ENCODE results near the gene ST6GALNAC4.

ST6GALNAC4 gene

DNA sequence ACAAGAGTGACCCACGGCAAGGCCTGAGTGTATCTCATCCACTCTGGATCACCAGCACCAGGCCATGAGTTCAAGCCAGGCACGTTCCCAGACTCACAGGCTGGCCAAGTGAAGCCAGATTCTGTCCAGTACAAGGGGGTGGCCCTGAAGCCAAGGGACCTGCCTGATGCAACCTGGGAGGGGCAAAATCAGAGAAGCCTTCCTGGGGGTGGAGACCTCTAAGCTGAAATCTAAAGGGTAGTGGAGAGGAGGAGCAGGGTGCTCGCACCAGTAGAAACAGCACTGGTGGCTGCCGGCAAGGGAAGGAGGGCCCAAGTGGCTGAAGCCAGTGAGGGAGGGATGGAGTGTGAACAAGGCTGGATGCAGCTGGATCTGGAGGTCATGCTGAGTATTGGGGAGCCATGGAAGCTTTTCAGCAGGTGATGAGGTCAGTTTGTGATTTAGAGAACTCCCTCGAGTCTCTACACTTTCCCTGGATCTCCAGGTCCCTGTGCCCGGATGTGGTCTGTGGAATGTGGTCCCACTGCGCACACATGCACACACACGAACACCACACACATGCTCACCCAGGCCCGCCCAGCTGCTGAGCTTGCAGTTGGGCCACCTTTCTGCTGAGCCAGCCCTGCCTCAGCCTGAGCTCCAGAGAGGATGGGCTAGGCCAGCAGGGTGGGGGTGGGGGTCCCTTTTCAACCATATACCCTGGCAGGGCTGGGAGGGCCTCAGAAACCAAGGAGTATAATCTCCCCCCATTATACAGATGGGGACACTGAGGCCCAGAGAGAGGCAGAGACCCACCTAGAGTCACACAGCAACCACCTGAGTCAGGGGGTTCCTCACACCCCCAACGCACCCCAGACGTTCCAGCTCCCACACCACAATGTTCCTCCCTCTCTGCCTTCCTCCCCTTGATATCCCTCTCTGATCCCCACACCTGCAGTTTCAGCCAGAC, 12.1 kb upstream of the ST6GALNAC4 start:
- peaks cover 2% of the 10 kb centered on the region for H3K27me3 Mint-ChIP-seq
- H3K4me1 Mint-ChIP-seq (ENCODE audit: low read depth): peaks cover 22% of the 10 kb centered on the region
- peak overlapping the region; percentile 42 for H3K4me3 Mint-ChIP-seq
- no peaks in the 10 kb centered on the region for H3K9me3 Mint-ChIP-seq (ENCODE audit: low read depth)
- no peaks in the 10 kb centered on the region for H3K36me3 Mint-ChIP-seq
- no peak overlapping the region for H3K27ac Mint-ChIP-seq

DNA sequence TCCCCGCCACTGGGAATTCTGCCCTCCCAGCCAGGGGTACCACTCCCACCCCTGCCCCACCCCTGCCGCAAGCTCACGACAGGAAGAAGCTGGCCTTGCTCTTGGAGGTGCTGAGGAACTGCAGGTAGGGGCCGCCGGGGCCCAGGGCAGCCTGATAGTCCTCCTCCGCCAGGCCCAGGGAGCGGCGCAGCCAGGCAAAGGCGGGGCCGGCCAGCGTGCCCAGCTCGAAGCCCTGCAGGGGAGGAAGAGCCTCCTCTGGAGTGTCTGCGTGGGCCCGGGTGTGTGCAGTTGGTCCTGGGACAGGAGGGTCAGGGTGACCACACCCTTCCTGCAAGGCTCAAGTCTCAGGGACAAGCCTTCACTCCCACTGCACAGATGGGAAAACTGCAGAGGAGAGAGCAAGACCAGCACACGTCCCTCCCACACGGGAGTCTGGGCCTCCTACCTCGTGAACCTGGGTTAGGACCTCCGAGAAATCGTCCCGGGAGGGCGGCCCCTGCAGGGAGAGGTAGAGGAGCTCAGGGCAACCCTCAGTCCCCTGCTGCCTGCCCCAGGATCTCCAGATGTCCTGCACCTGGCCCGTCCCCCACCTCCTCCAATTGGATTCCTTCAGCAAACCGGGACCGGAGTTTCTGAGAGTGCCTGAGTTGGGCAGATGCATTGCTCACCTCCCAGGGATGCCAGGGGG, 11.3 kb upstream of the ST6GALNAC4 start:
- Mint-ChIP-seq H3K9me3 (ENCODE audit: low read depth) (no peaks in the 10 kb centered on the region), H3K4me1 (ENCODE audit: low read depth) (peaks cover 21% of the 10 kb centered on the region), H3K36me3 (no peaks in the 10 kb centered on the region), H3K27me3 (peaks cover 2% of the 10 kb centered on the region), H3K27ac (no peak overlapping the region), H3K4me3 (peak overlapping the region; percentile 42)

DNA sequence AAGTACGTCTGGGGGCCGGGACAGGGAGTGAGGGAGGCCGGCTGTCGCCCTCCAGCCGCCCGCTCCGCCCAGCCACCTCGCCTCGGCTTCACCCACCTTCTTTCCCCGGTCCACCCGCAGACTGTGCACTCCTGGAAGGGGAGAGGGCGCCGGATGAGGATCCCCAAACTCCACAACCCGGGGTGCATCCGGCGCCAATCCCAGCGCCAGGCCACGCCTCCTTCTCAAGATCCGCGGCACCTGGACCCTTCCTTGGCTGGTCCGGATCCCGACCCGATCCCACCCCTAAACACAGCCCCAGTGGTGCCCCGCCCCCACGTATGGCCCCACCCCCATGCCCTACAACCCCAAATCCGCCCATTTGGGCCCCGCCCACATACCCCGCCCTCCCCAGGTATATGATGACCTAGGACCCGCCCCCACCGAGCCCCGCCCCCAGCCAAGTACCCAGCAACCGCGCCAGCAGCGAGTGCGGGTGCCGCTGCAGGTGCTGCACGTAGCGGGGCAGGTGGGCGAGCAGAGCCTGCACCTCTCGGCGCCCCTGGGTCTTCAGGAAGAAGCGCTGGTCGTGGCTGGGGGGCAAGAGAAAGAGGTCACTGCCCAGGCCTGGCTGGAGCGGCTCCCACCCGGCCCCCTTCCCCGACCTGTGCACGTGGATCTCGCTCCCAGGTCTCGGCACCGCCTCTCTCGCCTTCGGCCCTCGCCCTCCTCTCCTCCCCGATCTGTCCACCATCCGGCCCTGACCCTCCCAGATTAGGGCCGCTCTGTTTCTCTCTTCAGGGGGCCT, 10.6 kb upstream of the ST6GALNAC4 start:
- no peak overlapping the region for H3K27ac Mint-ChIP-seq
- H3K36me3 Mint-ChIP-seq: no peaks in the 10 kb centered on the region
- peaks cover 2% of the 10 kb centered on the region for H3K27me3 Mint-ChIP-seq
- no peaks in the 10 kb centered on the region for H3K9me3 Mint-ChIP-seq (ENCODE audit: low read depth)
- H3K4me1 Mint-ChIP-seq (ENCODE audit: low read depth): peaks cover 18% of the 10 kb centered on the region
- peak overlapping the region; percentile 74 for H3K4me3 Mint-ChIP-seq

DNA sequence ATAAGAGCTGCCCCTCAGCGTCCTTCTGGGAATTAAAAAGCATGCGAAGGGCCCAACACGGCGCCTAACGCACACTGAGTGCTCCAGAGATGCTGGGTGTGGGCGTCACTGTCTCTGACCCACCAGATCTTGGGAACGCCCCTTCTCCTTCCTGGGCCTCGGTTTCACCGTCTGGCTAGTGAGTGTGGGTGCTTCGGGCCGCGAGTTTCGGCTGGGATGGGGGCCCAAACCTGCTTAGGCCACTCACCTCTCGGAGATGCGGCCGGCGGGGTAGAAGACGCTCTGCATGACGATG, 10.0 kb upstream of the ST6GALNAC4 start:
- no peak overlapping the region for H3K27ac Mint-ChIP-seq
- peaks cover 2% of the 10 kb centered on the region for H3K27me3 Mint-ChIP-seq
- H3K36me3 Mint-ChIP-seq: no peaks in the 10 kb centered on the region
- H3K4me1 Mint-ChIP-seq (ENCODE audit: low read depth): peaks cover 20% of the 10 kb centered on the region
- no peaks in the 10 kb centered on the region for H3K9me3 Mint-ChIP-seq (ENCODE audit: low read depth)
- peak overlapping the region; percentile 74 for H3K4me3 Mint-ChIP-seq

DNA sequence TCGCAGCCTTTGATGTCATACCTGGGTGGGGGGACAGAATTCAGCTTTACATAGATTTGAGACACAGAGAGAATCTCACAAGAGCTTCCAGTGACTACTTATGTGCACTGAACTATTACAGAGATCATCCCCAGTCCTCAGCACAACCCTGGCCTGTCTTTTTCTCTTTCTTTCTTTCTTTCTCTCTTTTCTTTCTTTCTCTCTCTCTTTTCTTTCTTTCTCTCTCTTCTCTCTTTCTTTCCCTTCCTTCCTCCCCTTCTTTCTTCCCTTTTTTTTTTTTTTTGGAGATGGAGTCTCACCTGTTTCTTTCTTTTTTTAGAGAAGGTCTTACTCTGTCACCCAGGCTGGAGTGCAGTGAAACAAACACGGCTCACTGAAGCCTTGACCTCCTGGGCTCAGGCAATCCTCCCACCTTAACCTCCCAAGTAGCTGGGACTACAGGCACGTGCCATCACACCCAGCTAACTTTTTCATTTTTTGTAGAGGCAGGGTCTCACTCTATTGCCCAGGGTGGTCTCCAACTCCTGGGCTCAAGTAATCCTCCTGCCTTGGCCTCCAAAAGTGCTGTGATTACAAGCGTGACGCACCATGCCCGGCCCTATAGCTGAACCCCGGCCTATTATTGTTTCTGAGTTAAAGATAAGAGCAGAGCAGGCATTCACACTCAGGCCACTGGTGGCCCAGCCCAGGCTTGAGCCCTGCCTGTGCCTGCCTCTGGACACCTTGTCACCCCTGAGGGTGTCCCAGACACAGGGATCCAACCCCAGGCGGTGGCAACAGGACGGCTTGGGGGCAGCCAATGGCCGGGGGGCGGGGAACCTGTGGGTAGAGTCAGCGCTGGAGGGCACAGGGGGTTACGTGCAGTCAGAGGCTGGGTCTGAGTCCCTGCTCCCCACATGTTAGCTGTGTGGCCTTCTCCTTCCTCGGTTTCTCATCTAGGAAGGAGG, 9.4 kb upstream of the ST6GALNAC4 start:
- no peaks in the 10 kb centered on the region for H3K36me3 Mint-ChIP-seq
- H3K27ac Mint-ChIP-seq: no peak overlapping the region
- H3K4me3 Mint-ChIP-seq: peak overlapping the region; percentile 59
- H3K9me3 Mint-ChIP-seq (ENCODE audit: low read depth): no peaks in the 10 kb centered on the region
- peaks cover 2% of the 10 kb centered on the region for H3K27me3 Mint-ChIP-seq
- H3K4me1 Mint-ChIP-seq (ENCODE audit: low read depth): peaks cover 19% of the 10 kb centered on the region

DNA sequence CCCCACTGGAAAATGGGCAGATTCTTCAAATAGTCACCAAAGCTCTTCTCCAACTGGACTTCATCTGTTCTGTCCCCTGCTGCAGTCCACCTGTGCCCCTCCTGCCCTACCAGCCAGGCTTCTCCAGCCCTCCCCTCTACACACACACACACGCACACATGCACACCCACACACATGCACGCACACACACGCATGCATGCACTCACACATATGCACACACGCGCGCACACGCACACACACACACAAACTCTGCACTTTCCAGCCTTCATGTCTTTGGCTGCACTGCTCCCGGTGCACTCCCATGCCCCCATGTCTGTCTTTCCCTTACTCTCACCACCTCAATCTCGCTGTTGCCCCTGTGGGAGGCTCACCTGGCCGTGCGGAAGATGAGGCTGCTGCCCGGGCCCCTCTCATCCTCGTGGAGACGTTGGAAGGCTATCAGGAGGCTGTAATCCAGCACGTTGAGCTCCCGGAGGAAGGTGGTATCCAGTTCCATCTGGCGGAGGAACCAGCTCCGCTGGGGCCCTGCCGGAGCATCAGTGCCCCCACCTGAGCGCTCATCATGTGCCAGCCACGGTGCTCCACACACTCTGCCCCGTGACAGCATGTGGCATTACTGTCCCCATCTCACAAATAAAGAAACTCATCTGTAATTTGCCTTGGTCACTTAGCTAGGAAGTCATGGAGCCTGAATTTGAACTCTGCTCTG, 8.0 kb upstream of the ST6GALNAC4 start:
- peaks cover 12% of the 10 kb centered on the region for H3K4me1 Mint-ChIP-seq (ENCODE audit: low read depth)
- H3K36me3 Mint-ChIP-seq: no peaks in the 10 kb centered on the region

DNA sequence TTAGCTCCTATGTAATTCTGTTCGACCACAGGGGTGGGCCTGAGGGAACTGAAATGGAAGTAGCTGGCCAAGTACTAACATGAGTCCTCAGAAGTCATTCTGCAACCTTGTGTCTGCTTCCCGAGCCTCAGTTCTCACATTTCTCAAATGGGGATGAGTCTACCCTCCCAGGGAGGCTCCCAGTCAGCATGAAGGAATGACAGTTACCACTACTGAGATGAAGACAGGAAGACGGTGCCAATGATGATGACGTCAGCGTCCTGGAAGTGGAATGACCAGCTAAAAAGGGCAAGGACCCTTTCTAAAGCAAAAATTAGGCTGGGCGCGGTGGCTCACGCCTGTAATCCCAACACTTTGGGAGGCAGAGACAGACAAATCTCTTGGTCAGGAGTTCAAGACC, 6.9 kb upstream of the ST6GALNAC4 start:
- H3K27me3 Mint-ChIP-seq: peaks cover 2% of the 10 kb centered on the region
- no peak overlapping the region for H3K4me3 Mint-ChIP-seq
- H3K27ac Mint-ChIP-seq: no peak overlapping the region
- no peaks in the 10 kb centered on the region for H3K36me3 Mint-ChIP-seq
- peaks cover 19% of the 10 kb centered on the region for H3K4me1 Mint-ChIP-seq (ENCODE audit: low read depth)
- H3K9me3 Mint-ChIP-seq (ENCODE audit: low read depth): no peaks in the 10 kb centered on the region

More for the DNA sequence above, 8.0 kb upstream of the ST6GALNAC4 start:
- no peaks in the 10 kb centered on the region for H3K9me3 Mint-ChIP-seq (ENCODE audit: low read depth)
- peaks cover 2% of the 10 kb centered on the region for H3K27me3 Mint-ChIP-seq
- no peak overlapping the region for H3K27ac Mint-ChIP-seq
- H3K4me3 Mint-ChIP-seq: peak overlapping the region; percentile 25

DNA sequence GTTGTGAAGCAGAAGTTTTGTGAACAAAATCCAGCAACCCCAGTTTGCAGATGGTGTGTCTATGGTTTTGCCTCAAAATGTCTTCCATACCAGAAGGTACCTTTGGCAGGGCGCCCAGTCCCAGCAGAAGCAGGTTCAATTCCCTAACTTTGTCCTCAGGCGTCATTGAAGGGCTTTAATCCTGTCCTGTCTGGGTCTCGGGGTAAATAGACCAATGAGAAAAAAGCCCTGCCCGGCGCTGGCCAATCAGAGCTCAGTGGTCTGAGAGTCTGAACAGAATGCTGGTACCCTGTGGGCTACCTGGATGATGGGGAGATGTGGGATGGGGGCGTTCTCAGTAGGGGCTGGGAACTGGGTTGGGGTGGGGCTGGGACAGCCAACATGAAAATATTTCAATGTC, 6.2 kb upstream of the ST6GALNAC4 start:
- peaks cover 22% of the 10 kb centered on the region for H3K4me1 Mint-ChIP-seq (ENCODE audit: low read depth)
- no peaks in the 10 kb centered on the region for H3K36me3 Mint-ChIP-seq
- no peaks in the 10 kb centered on the region for H3K9me3 Mint-ChIP-seq (ENCODE audit: low read depth)
- H3K27me3 Mint-ChIP-seq: peaks cover 2% of the 10 kb centered on the region
- no peak overlapping the region for H3K27ac Mint-ChIP-seq
- H3K4me3 Mint-ChIP-seq: no peak overlapping the region

DNA sequence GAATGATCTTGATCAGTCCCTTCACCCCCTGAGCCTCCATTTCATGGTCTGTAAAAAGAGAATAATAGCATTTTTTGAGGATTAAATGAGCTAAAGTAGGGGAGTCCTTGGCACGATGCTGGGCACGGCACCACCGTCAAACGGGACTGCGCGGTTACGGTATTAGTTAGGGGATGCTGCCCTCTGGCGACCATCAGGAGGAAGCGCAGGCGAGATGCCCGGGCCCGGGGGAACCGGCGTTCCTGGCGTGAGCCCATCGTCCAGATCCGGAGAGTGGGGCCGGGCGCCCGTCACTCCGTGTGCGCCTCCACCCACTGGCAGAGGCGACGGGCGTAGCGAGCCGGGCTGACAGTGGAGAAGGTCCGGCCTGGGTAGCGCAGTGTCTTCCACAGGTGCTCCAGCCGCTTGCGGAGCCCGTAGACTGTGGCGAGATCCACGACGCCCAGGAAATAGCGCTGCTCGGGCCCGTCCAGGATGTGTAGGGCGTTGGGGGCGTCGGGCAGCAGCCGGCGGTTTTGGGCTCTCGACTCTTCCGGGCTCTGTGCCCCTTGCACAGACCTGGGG, 4.8 kb upstream of the ST6GALNAC4 start:
- peaks cover 31% of the 10 kb centered on the region for H3K4me1 Mint-ChIP-seq (ENCODE audit: low read depth)
- H3K9me3 Mint-ChIP-seq (ENCODE audit: low read depth): no peaks in the 10 kb centered on the region
- peaks cover 2% of the 10 kb centered on the region for H3K27me3 Mint-ChIP-seq
- H3K36me3 Mint-ChIP-seq: no peaks in the 10 kb centered on the region
- H3K27ac Mint-ChIP-seq: no peak overlapping the region
- H3K4me3 Mint-ChIP-seq: peak overlapping the region; percentile 20

DNA sequence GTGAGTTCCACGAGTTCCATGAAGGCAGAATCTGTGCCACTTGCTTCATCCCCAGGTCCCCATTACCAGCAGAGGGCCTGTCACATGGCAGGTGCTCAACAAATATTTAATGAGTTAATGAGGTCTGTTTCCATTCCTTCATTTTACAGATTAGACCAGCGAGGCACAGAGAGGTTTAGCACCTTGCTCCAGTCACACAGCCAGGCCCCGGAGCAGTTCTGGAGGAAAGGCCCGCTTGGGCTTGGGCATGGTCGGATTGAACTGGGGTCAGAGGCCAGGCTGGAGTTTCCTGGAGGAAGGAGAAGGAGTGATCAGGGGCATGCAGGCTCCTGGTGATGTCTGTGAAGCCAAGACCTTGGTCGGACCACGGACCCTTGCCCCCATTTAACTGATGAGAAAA, 4.0 kb upstream of the ST6GALNAC4 start:
- H3K27me3 Mint-ChIP-seq: peaks cover 2% of the 10 kb centered on the region
- no peak overlapping the region for H3K4me3 Mint-ChIP-seq
- H3K36me3 Mint-ChIP-seq: no peaks in the 10 kb centered on the region
- H3K4me1 Mint-ChIP-seq (ENCODE audit: low read depth): peaks cover 33% of the 10 kb centered on the region
- peak overlapping the region; percentile 50 for H3K27ac Mint-ChIP-seq
- H3K9me3 Mint-ChIP-seq (ENCODE audit: low read depth): no peaks in the 10 kb centered on the region

DNA sequence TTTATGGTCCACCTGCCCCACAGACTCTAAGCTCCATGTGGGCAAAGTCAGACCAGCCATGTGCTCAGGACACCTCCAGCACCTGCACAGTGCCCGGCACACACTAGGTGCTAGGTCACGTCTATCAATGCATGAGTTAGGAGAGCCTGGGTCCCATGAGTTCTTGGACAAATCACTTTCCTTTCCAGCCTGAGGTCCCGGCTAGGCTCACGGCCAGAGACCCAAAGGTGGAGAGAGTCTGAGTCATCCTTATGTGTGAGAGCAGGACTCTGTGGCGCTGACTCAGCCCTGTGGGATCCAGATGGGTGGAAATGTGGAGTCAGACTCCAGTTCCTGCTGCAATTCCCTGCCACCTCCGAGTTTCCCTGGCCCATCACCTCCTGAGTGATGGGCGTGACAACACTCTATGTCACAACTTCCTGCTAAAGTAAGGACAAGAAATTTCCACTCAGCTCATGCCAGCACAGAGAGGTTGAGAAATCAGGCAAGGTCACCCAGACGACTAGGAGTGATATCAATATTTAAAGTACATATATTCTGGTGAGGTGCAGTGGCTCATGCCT, 2.5 kb upstream of the ST6GALNAC4 start:
- H3K27me3 Mint-ChIP-seq: no peaks in the 10 kb centered on the region
- H3K36me3 Mint-ChIP-seq: no peaks in the 10 kb centered on the region
- peak overlapping the region; percentile 57 for H3K4me3 Mint-ChIP-seq
- peaks cover 42% of the 10 kb centered on the region for H3K4me1 Mint-ChIP-seq (ENCODE audit: low read depth)
- H3K27ac Mint-ChIP-seq: peak overlapping the region; percentile 50
- no peaks in the 10 kb centered on the region for H3K9me3 Mint-ChIP-seq (ENCODE audit: low read depth)

DNA sequence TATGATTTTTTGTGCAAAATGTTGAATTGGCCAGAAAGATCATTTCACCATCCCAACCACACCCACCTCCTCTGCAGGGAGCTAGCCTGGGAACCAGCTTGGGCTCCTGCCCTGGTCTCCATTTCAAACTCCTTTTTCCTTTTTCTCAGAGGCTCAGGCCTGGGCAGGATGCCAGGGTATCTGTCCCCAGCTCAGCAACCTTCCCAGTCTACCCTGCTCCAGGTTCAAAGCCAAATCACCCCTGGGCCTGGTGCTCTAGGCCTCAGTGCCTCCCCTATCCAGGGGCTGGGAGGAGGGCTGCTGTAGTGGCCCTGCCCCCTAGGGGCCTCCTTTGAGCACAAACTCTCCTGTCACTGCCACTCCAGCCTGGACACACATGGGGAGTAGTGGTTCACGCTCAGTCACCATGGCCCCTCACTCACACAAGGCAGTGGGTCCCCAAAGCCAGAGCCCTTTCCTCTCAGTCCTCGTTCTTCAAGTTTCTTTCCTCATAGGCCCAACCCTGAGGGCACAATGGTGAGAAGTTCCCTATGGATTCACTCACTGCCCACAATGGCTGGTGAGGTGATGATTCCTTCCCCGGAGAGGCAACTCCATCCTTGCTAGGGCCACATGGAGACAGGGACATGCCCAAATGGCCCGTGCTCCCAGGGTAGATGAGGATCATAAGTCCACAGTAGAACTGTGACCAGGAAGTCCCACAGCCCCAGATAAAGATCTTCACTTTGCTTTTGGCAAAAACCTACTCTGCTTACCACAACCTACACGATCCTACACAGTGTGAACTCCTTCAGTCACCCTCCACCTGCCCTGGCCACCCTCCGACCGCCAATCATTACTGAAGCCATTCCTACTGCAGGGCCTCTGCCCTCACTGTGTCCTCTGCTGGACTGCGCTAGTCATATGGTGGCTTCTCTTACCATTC, 1.6 kb upstream of the ST6GALNAC4 start:
- H3K27ac Mint-ChIP-seq: peak overlapping the region; percentile 46
- H3K27me3 Mint-ChIP-seq: no peaks in the 10 kb centered on the region
- H3K4me3 Mint-ChIP-seq: peak overlapping the region; percentile 57
- no peaks in the 10 kb centered on the region for H3K9me3 Mint-ChIP-seq (ENCODE audit: low read depth)
- no peaks in the 10 kb centered on the region for H3K36me3 Mint-ChIP-seq
- H3K4me1 Mint-ChIP-seq (ENCODE audit: low read depth): peaks cover 44% of the 10 kb centered on the region
